Activated CD8-positive, alpha-beta T cell treated with anti-CD3 and anti-CD28 coated beads, Interleukin-2, amount 10 ng/mL, durations not matched to agents 7 days and 5 days (primary cell): ENCODE measurements around the gene PLIN4. TPM values are rescaled to one million over a fixed set of nuclear protein-coding genes. Genes with fewer than 3 reads are reported as not detected.
A peak's percentile ranks its signal among the peaks of the same experiment; 100 is the strongest.

Experiments
- ATAC-seq: fragments of 150-1000 bp; cut with Tn5 transposase; one replicate; pipeline ENCODE4 v1.10.0; 2021; ENCODE audit warnings: moderate library complexity
- CTCF ChIA-PET: fragments of 350-600 bp; sonication (Branson Sonifier 250); formaldehyde crosslinking; loops from one replicate; lab custom pipeline; 2021; ENCODE audit warnings: antibody characterized with exemption; lab: Charles Lee
- POLR2A ChIA-PET: fragments of 350-600 bp; sonication (Branson Sonifier 250); formaldehyde crosslinking; loops from one replicate; lab custom pipeline; 2021; ENCODE audit warnings: antibody characterized with exemption; lab: Charles Lee
- DNase-seq: peaks from one replicate; pipeline ENCODE4 v3.0.0-alpha.2; 2020
- H3K27ac Mint-ChIP-seq: one replicate; pipeline ENCODE4 v1.8.0; 2021; ENCODE audit warnings: mild to moderate bottlenecking, mixed read lengths
- H3K27me3 Mint-ChIP-seq: one replicate; pipeline ENCODE4 v1.8.0; 2021; ENCODE audit warnings: low read depth, mixed read lengths
- H3K36me3 Mint-ChIP-seq: one replicate; pipeline ENCODE4 v1.8.0; 2021; ENCODE audit warnings: low read depth, mixed read lengths
- H3K4me1 Mint-ChIP-seq: one replicate; pipeline ENCODE4 v1.8.0; 2021; ENCODE audit warnings: low read depth, mixed read lengths
- H3K4me3 Mint-ChIP-seq: one replicate; pipeline ENCODE4 v1.8.0; 2021; ENCODE audit warnings: mild to moderate bottlenecking, mixed read lengths
- H3K9me3 Mint-ChIP-seq: one replicate; pipeline ENCODE4 v1.8.0; 2022; ENCODE audit warnings: mixed read lengths; ENCODE audit not compliant: insufficient read depth
- total RNA-seq, 2 experiments: library from RNA; stranded (reverse); gene quantifications; one replicate each; pipeline ENCODE4 v1.2.3, GENCODE V29; 2021

The PLIN4 gene
- total RNA-seq, 2 experiments from 2014 or later, result not detected

GRCh38 chr19:4455719-4456475 is 62.4 kb downstream of the PLIN4 start:
- Mint-ChIP-seq H3K36me3 (peaks cover 3% of the 10 kb centered on the region), H3K4me3 (peak overlapping the region; percentile 85), H3K4me1 (peaks cover 19% of the 10 kb centered on the region), H3K27ac (peak overlapping the region; percentile 84), H3K9me3 (no peaks in the 10 kb centered on the region), H3K27me3 (no peaks in the 10 kb centered on the region)
- ChIA-PET CTCF (interaction anchor here (0.8 to 1.1 kb wide), 2 partner anchors 16 to 54 kb away, joined by 4 read pairs; partner anchors contain the start of genes CHAF1A and HDGFL2), POLR2A (interaction anchor here (1.0 to 2.7 kb wide), 4 partner anchors 15 to 189 kb away, joined by 3 to 15 read pairs (median 4); partner anchors contain the start of genes CHAF1A and HDGFL2)
- no peak for ATAC-seq
- DNase-seq, result no peak

DNA sequence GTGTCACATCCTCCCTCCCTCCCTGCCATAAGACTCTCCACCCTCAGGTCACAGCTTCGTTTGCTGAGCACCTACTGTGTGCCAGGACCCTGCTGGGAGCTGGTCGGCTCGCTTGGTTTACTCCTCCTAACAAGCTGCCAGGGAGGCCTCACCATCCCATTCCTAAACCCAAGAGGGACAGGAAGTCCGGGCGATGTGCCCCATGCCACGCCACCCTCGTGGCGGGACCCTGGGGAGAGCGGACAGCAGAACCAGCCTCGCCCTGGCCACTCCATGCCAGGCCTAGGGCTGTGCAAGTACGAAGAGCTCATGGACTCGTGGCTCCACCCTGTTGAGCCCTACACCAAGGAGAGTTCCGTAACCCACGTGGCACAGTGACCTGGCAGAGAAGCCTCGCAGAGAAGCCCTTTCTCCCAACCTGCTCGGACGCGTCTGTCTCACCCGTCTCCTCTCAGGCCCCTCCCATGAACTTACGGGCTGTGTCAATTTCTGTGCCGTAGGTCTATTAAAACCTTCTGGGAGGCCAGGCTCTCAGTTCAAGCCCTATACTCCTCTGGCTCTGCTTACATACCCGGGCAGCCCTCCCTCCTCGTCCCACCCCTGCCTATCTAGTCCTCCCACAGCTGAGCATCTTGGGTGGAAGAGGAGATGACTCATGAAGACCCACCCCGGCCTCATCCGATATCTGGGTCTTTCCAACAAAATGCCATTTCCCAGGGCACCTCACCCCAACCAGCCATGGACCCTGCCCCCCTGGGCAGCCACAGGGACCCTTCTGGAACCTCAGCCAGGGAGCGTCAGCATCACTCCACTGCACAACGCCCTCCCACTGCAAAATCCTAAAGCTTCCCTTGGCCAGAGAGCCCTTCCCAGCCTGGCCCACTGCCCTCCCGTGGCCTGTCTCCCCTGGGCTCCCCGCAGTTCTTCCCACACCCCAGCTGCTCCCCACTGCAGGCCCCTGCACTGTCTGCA is 63.3 kb downstream of the PLIN4 start:
- ChIA-PET CTCF (no interaction called here), POLR2A (interaction anchor here (1.3 to 2.7 kb wide), 2 partner anchors 16 to 53 kb away, joined by 3 to 15 read pairs; partner anchors contain the start of genes CHAF1A and HDGFL2)
- DNase-seq (no peak), ATAC-seq (no peak)
- H3K4me3 Mint-ChIP-seq, result peak overlapping the region; percentile 18
- no peak overlapping the region for H3K27ac Mint-ChIP-seq
- H3K27me3 Mint-ChIP-seq, result no peaks in the 10 kb centered on the region
- peaks cover 3% of the 10 kb centered on the region for H3K36me3 Mint-ChIP-seq
- H3K4me1 Mint-ChIP-seq, result peaks cover 19% of the 10 kb centered on the region
- no peaks in the 10 kb centered on the region for H3K9me3 Mint-ChIP-seq

DNA sequence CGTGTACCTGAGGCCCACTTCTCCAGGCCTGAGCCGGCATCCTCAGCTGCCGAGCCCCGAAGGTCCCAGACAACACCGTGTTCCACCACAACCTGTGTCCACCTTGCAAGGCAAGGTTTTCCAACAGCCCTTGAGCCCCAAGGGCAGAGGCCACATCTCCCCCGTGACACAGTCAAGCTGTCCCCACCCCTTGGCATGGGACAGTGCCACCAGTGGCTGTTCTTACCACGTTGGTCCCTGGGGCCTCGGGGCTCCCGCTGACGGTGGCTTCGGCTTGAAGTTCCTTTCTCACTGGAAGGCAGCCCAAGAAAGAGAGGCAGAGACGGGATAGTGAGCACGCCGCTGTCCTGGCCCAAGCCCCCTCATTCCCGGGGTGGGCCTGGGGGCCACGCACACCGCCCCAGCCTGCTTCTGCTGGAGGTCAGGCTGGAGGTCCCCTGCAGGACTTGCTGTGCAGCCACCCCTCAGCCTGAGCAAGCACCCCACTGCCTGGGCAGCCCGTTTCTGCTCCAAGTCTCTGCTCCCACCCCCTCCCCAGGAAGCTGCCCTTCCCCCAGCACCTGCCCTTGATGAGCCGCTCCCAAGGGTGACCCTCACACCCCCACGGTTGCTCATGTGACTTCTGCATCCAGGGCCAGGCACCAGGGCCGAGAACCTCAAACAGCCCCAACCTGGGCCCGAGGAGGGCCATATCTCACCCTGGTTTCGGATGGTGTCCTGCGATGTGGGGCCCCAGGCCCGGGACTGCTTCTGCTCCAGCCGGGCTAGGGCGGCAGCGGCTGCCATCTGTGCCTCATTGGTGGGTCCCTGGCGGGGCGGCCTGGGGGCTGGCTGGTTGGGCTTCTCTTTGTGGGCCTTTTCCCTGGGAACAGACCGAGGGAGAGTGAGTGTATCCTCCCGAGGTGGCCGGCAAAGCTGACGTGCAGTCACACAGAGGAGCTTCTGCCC is 64.8 kb downstream of the PLIN4 start:
- peaks cover 12% of the 10 kb centered on the region for H3K36me3 Mint-ChIP-seq
- POLR2A ChIA-PET, result no interaction called here
- DNase-seq (no peak), ATAC-seq (no peak)
- H3K4me1 Mint-ChIP-seq, result peaks cover 19% of the 10 kb centered on the region
- H3K9me3 Mint-ChIP-seq, result no peaks in the 10 kb centered on the region
- no peaks in the 10 kb centered on the region for H3K27me3 Mint-ChIP-seq
- CTCF ChIA-PET, result interaction anchor here (1.0 kb wide), 1 partner anchor 70 kb away, joined by 3 read pairs; no protein-coding TSS in a partner anchor
- H3K27ac Mint-ChIP-seq, result no peak overlapping the region
- H3K4me3 Mint-ChIP-seq, result no peak overlapping the region

- POLR2A ChIA-PET, result no interaction called here
- DNase-seq, result no peak
- CTCF ChIA-PET, result interaction anchor here (1.0 kb wide), 1 partner anchor 71 kb away, joined by 3 read pairs; no protein-coding TSS in a partner anchor
These were observed 65.9 kb downstream of the PLIN4 start for GRCh38 chr19:4452230-4452990.

More at GRCh38 chr19:4452230-4452990, 65.9 kb downstream of the PLIN4 start:
- Mint-ChIP-seq H3K4me3 (no peak overlapping the region), H3K27me3 (no peaks in the 10 kb centered on the region), H3K27ac (no peak overlapping the region), H3K36me3 (peaks cover 17% of the 10 kb centered on the region), H3K9me3 (no peaks in the 10 kb centered on the region), H3K4me1 (peaks cover 13% of the 10 kb centered on the region)
- no peak for ATAC-seq

Other genes starting within 250 kb of the PLIN4 start
- not detected for gene SHD, start 239.2 kb downstream of the PLIN4 start, total RNA-seq
- 10 to 100 TPM; 35.9 to 39.5 TPM for gene TMIGD2, start 216.1 kb downstream of the PLIN4 start, total RNA-seq
- 10 to 100 TPM; 26.7 to 27.7 TPM for gene FSD1, start 213.9 kb downstream of the PLIN4 start, total RNA-seq
- gene STAP2, start 179.7 kb downstream of the PLIN4 start, total RNA-seq, result 10 to 100 TPM; 14.3 to 16.5 TPM
- gene MPND, start 174.9 kb downstream of the PLIN4 start, total RNA-seq, result 10 to 100 TPM; 26.0 to 27.6 TPM
- 10 to 100 TPM; 65.1 to 67.9 TPM for gene SH3GL1, start 117.9 kb downstream of the PLIN4 start, total RNA-seq
- 100 to 1,000 TPM in 1 of 2 experiments, 10 to 100 TPM in 1; 95.3 to 104 TPM for gene CHAF1A, start 115.8 kb downstream of the PLIN4 start, total RNA-seq
- gene UBXN6, start 60.7 kb downstream of the PLIN4 start, total RNA-seq, result 10 to 100 TPM; 34.1 to 36.6 TPM
- 10 to 100 TPM; 53.9 to 57.6 TPM for gene HDGFL2, start 46.2 kb downstream of the PLIN4 start, total RNA-seq
- not detected for gene PLIN5, start 16.7 kb upstream of the PLIN4 start, total RNA-seq
- not detected for gene LRG1, start 21.6 kb upstream of the PLIN4 start, total RNA-seq
- gene SEMA6B, start 41.2 kb upstream of the PLIN4 start, total RNA-seq, result not detected
- gene TNFAIP8L1, start 121.0 kb upstream of the PLIN4 start, total RNA-seq, result 10 to 100 TPM; 19.4 to 20.2 TPM
- gene MYDGF, start 151.9 kb upstream of the PLIN4 start, total RNA-seq, result 10 to 100 TPM; 49.6 to 54.9 TPM
- 100 to 1,000 TPM in 1 of 2 experiments, 10 to 100 TPM in 1; 99.2 to 103 TPM for gene DPP9, start 205.4 kb upstream of the PLIN4 start, total RNA-seq